Liver (tissue), 9 donors: Measurements from ENCODE around the gene WWOX. TPM values are rescaled to one million over a fixed set of nuclear protein-coding genes. Genes with fewer than 3 reads are reported as not detected.

Experiments
- DNase-seq: peaks from one replicate; pipeline ENCODE4 v3.0.0-alpha.2; 2017; ENCODE audit warnings: low spot score
- H3K27ac ChIP-seq, 2 donors: one replicate each; pipeline ENCODE4 v1.7.0; 2013; ENCODE audit warnings: inconsistent platforms in 2 of 2, low read length in 2 of 2, control low read depth in 1 of 2, low read depth in 1 of 2, mild to moderate bottlenecking in 1 of 2
- H3K27me3 ChIP-seq, 4 donors: one replicate each; pipeline versions ENCODE4 v1.6.1 to v1.7.0; 2013; ENCODE audit warnings: low read length in 3 of 4, inconsistent platforms in 1 of 4, mild to moderate bottlenecking in 1 of 4, moderate library complexity in 1 of 4; ENCODE audit not compliant: control insufficient read depth in 4 of 4, insufficient read depth in 4 of 4
- H3K36me3 ChIP-seq, 4 donors: one replicate each; pipeline versions ENCODE4 v1.6.1 to v1.7.0; 2013; ENCODE audit warnings: low read length in 3 of 4, mild to moderate bottlenecking in 3 of 4, low read depth in 1 of 4, moderate library complexity in 1 of 4; ENCODE audit not compliant: control insufficient read depth in 4 of 4, insufficient read depth in 3 of 4
- H3K4me1 ChIP-seq, 4 donors: one replicate each; pipeline versions ENCODE4 v1.6.1 to v1.7.0; 2013; ENCODE audit warnings: low read length in 3 of 4, mild to moderate bottlenecking in 3 of 4, moderate library complexity in 1 of 4; ENCODE audit not compliant: control insufficient read depth in 4 of 4, insufficient read depth in 4 of 4
- H3K4me3 ChIP-seq, 3 donors: one replicate each; pipeline versions ENCODE4 v1.6.1 to v1.7.0; 2013; ENCODE audit warnings: low read length in 3 of 3, control low read depth in 1 of 3, low read depth in 1 of 3, mild to moderate bottlenecking in 1 of 3
- H3K9ac ChIP-seq, 2 donors: one replicate each; pipeline ENCODE4 v1.7.0; 2013; ENCODE audit warnings: low read length in 2 of 2, mild to moderate bottlenecking in 2 of 2, moderate library complexity in 2 of 2, control low read depth in 1 of 2, low read depth in 1 of 2
- H3K9me3 ChIP-seq, 4 donors: one replicate each; pipeline versions ENCODE4 v1.6.1 to v1.7.0; 2013; ENCODE audit warnings: low read length in 3 of 4; ENCODE audit not compliant: control insufficient read depth in 4 of 4
- EGR1 ChIP-seq, 2 donors: IDR thresholded peaks; 2 replicates each; pipeline ENCODE4 v1.6.1; 2016 to 2018; ENCODE audit warnings: antibody characterized with exemption in 2 of 2, low read depth in 2 of 2
- FOXA1 ChIP-seq: IDR thresholded peaks from 2 replicates; pipeline ENCODE4 v1.6.1; 2016; ENCODE audit warnings: antibody characterized with exemption
- GABPA ChIP-seq, 2 donors: IDR thresholded peaks in 1 of 2; conservative IDR thresholded peaks in 1 of 2; 2 replicates each; pipeline ENCODE4 v1.6.1; 2016; ENCODE audit warnings: antibody characterized with exemption in 2 of 2, mild to moderate bottlenecking in 1 of 2, moderate library complexity in 1 of 2
- HNF4A ChIP-seq, 2 donors: conservative IDR thresholded peaks; 2 replicates each; pipeline ENCODE4 v1.6.1; 2016; ENCODE audit warnings: antibody characterized with exemption in 2 of 2, mild to moderate bottlenecking in 2 of 2
- HNF4G ChIP-seq: IDR thresholded peaks from 2 replicates; pipeline ENCODE4 v1.6.1; 2016; ENCODE audit warnings: antibody characterized with exemption
- MAX ChIP-seq: IDR thresholded peaks from 2 replicates; pipeline ENCODE4 v1.6.1; 2016; ENCODE audit warnings: antibody characterized with exemption
- NR2F2 ChIP-seq: IDR thresholded peaks from 2 replicates; pipeline ENCODE4 v1.6.1; 2016; ENCODE audit warnings: antibody characterized with exemption
- RAD21 ChIP-seq, 2 donors: IDR thresholded peaks; 2 replicates each; pipeline ENCODE4 v1.6.1; 2016; ENCODE audit warnings: antibody characterized with exemption in 2 of 2, mild to moderate bottlenecking in 2 of 2
- RXRA ChIP-seq, 2 donors: IDR thresholded peaks; 2 replicates each; pipeline ENCODE4 v1.6.1; 2017 to 2018; ENCODE audit warnings: antibody characterized with exemption in 2 of 2, mild to moderate bottlenecking in 1 of 2
- WGBS: extraction: QIAGEN DNeasy Blood & Tissue Kit; methylation state at CpG from one replicate; pipeline ENCODE4 v1.1.7; 2013; 5-methylcytosine and 5-hydroxymethylcytosine counted together
- polyA plus RNA-seq, 2 donors: library from polyadenylated mRNA; stranded (reverse) in 1 of 2; unstranded in 1 of 2; fragments of 200-250 nt in 1 of 2; fragments of >200 nt in 1 of 2; fragmentation: Nextera tagmentation in 1 of 2; extraction: Ambion mirVana in 1 of 2; gene quantifications; one replicate each; pipeline versions ENCODE4 v1.2.1 to v1.2.3, GENCODE V29; 2013 to 2015
- total RNA-seq, 2 donors: library from RNA; depleted of rRNA; stranded (reverse); fragments of >200 nt; gene quantifications; one replicate each; pipeline ENCODE4 v1.2.3, GENCODE V29; 2014
- TF ChIP-seq, protein P1 (sequence below): fragments of 150-350 bp; IDR thresholded peaks from 2 replicates; pipeline ENCODE4 v1.5.1; 2017; ENCODE audit warnings: improper control_type of control experiment, low read depth, low read length; ENCODE audit not compliant: missing input control
- TF ChIP-seq, protein P2 (sequence below): IDR thresholded peaks from 2 replicates; pipeline ENCODE4 v1.6.1; 2016; ENCODE audit warnings: antibody characterized with exemption
- TF ChIP-seq, protein P3 (sequence below): IDR thresholded peaks from 2 replicates; pipeline ENCODE4 v1.6.1; 2016; ENCODE audit warnings: antibody characterized with exemption, mild to moderate bottlenecking
- TF ChIP-seq, protein P4 (sequence below): IDR thresholded peaks from 2 replicates; pipeline ENCODE4 v1.6.1; 2016; ENCODE audit warnings: antibody characterized with exemption
- donor health status: healthy.
- donor health status: healthy.
- donor health status: healthy.
- donor health status: healthy.
- donor health status: healthy.

Gene WWOX
- total and polyA plus RNA-seq, 4 donors = 9.8 to 46.0 (median 15.3) TPM

- TF ChIP-seq GABPA (IDR thresholded peaks at IDR 0.05 in 1 of 2, conservative IDR thresholded peaks at IDR 0.05 in 1 of 2) = no peak
- TF ChIP-seq, protein P1, sequence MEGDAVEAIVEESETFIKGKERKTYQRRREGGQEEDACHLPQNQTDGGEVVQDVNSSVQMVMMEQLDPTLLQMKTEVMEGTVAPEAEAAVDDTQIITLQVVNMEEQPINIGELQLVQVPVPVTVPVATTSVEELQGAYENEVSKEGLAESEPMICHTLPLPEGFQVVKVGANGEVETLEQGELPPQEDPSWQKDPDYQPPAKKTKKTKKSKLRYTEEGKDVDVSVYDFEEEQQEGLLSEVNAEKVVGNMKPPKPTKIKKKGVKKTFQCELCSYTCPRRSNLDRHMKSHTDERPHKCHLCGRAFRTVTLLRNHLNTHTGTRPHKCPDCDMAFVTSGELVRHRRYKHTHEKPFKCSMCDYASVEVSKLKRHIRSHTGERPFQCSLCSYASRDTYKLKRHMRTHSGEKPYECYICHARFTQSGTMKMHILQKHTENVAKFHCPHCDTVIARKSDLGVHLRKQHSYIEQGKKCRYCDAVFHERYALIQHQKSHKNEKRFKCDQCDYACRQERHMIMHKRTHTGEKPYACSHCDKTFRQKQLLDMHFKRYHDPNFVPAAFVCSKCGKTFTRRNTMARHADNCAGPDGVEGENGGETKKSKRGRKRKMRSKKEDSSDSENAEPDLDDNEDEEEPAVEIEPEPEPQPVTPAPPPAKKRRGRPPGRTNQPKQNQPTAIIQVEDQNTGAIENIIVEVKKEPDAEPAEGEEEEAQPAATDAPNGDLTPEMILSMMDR = no peak
- Histone ChIP-seq H3K36me3 (no peaks in the 10 kb centered on the region), H3K4me1 (no peaks in the 10 kb centered on the region), H3K4me3 (no peak overlapping the region), H3K9ac (no peak overlapping the region), H3K9me3 (peaks cover 0 to 1% (median 0%) of the 10 kb centered on the region in 4 donors), H3K27ac (no peak overlapping the region), H3K27me3 (no peaks in the 10 kb centered on the region)
- 88% methylated on average over 7 of the region's 7 CpGs for WGBS
- no peak for DNase-seq
These were observed 464.5 kb downstream of the WWOX start for GRCh38 chr16:78563905-78564304.

- DNase-seq = no peak
- H3K27ac ChIP-seq = no peak overlapping the region
- peaks cover 0 to 1% (median 0%) of the 10 kb centered on the region in 4 donors for H3K9me3 ChIP-seq
- H3K4me3 ChIP-seq = no peak overlapping the region
- 86% methylated on average over 5 of the region's 5 CpGs for WGBS
- H3K27me3 ChIP-seq = no peaks in the 10 kb centered on the region
- TF ChIP-seq RXRA (IDR thresholded peaks at IDR 0.05) (no peak), NR2F2 (no peak), HNF4G (no peak), EGR1 (IDR thresholded peaks at IDR 0.05; ENCODE audit: low read depth in 2 of 2) (no peak), RAD21 (IDR thresholded peaks at IDR 0.05) (no peak), HNF4A (conservative IDR thresholded peaks at IDR 0.05) (no peak), MAX (no peak), FOXA1 (no peak)
- TF ChIP-seq, protein P2, sequence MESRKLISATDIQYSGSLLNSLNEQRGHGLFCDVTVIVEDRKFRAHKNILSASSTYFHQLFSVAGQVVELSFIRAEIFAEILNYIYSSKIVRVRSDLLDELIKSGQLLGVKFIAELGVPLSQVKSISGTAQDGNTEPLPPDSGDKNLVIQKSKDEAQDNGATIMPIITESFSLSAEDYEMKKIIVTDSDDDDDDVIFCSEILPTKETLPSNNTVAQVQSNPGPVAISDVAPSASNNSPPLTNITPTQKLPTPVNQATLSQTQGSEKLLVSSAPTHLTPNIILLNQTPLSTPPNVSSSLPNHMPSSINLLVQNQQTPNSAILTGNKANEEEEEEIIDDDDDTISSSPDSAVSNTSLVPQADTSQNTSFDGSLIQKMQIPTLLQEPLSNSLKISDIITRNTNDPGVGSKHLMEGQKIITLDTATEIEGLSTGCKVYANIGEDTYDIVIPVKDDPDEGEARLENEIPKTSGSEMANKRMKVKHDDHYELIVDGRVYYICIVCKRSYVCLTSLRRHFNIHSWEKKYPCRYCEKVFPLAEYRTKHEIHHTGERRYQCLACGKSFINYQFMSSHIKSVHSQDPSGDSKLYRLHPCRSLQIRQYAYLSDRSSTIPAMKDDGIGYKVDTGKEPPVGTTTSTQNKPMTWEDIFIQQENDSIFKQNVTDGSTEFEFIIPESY = no peak
- TF ChIP-seq, protein P3, sequence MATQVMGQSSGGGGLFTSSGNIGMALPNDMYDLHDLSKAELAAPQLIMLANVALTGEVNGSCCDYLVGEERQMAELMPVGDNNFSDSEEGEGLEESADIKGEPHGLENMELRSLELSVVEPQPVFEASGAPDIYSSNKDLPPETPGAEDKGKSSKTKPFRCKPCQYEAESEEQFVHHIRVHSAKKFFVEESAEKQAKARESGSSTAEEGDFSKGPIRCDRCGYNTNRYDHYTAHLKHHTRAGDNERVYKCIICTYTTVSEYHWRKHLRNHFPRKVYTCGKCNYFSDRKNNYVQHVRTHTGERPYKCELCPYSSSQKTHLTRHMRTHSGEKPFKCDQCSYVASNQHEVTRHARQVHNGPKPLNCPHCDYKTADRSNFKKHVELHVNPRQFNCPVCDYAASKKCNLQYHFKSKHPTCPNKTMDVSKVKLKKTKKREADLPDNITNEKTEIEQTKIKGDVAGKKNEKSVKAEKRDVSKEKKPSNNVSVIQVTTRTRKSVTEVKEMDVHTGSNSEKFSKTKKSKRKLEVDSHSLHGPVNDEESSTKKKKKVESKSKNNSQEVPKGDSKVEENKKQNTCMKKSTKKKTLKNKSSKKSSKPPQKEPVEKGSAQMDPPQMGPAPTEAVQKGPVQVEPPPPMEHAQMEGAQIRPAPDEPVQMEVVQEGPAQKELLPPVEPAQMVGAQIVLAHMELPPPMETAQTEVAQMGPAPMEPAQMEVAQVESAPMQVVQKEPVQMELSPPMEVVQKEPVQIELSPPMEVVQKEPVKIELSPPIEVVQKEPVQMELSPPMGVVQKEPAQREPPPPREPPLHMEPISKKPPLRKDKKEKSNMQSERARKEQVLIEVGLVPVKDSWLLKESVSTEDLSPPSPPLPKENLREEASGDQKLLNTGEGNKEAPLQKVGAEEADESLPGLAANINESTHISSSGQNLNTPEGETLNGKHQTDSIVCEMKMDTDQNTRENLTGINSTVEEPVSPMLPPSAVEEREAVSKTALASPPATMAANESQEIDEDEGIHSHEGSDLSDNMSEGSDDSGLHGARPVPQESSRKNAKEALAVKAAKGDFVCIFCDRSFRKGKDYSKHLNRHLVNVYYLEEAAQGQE = no peak
- TF ChIP-seq, protein P4, sequence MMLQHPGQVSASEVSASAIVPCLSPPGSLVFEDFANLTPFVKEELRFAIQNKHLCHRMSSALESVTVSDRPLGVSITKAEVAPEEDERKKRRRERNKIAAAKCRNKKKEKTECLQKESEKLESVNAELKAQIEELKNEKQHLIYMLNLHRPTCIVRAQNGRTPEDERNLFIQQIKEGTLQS = no peak
- no peaks in the 10 kb centered on the region for H3K36me3 ChIP-seq
- no peaks in the 10 kb centered on the region for H3K4me1 ChIP-seq
- no peak overlapping the region for H3K9ac ChIP-seq
These were observed 467.1 kb downstream of the WWOX start for GRCh38 chr16:78566397-78567073.
